Lung (tissue), 12 donors: ENCODE results near the gene CACNA1A. TPM values are rescaled to one million over a fixed set of nuclear protein-coding genes. Genes with fewer than 3 reads are reported as not detected.
"Not testable (repeated sequence)": the region's sequence is repeated elsewhere in the genome, so short reads cannot be mapped to it uniquely, and the experiment has no call there.

Experiments
- ATAC-seq: fragments of 200-7000 bp; cut with Tn5 transposase; one replicate; pipeline ENCODE4 v1.9.1; 2020; ENCODE audit warnings: moderate number of reproducible peaks; ENCODE audit not compliant: insufficient read depth, low FRiP score
- DNase-seq, 3 donors: peaks; one replicate each; pipeline ENCODE4 v3.0.0-alpha.2; 2013 to 2017
- H3K27ac ChIP-seq, 2 donors: one replicate each; pipeline ENCODE4 v1.5.1; 2013; ENCODE audit warnings: mild to moderate bottlenecking in 2 of 2, moderate library complexity in 2 of 2, control low read depth in 1 of 2, inconsistent platforms in 1 of 2, low read depth in 1 of 2, low read length in 1 of 2
- H3K27me3 ChIP-seq, 3 donors: one replicate each; pipeline ENCODE4 v1.5.1; 2013; ENCODE audit warnings: low read length in 2 of 3; ENCODE audit not compliant: control insufficient read depth in 3 of 3, insufficient read depth in 3 of 3
- H3K36me3 ChIP-seq, 4 donors: one replicate each; pipeline ENCODE4 v1.5.1; 2013; ENCODE audit warnings: low read length in 4 of 4, mild to moderate bottlenecking in 1 of 4, moderate library complexity in 1 of 4; ENCODE audit not compliant: control insufficient read depth in 4 of 4, insufficient read depth in 4 of 4
- H3K4me1 ChIP-seq, 5 donors: one replicate each; pipeline ENCODE4 v1.5.1; 2013; ENCODE audit warnings: low read length in 5 of 5, mild to moderate bottlenecking in 2 of 5, moderate library complexity in 1 of 5; ENCODE audit not compliant: control insufficient read depth in 5 of 5, insufficient read depth in 5 of 5
- H3K4me3 ChIP-seq: one replicate; pipeline ENCODE4 v1.5.1; 2013; ENCODE audit warnings: mild to moderate bottlenecking, control low read depth, moderate library complexity
- H3K9ac ChIP-seq, 2 donors: one replicate each; pipeline ENCODE4 v1.5.1; 2013; ENCODE audit warnings: low read length in 2 of 2, control low read depth in 1 of 2; ENCODE audit not compliant: insufficient read depth in 1 of 2
- H3K9me3 ChIP-seq, 4 donors: one replicate each; pipeline ENCODE4 v1.5.1; 2013; ENCODE audit warnings: low read length in 3 of 4, mild to moderate bottlenecking in 1 of 4, moderate library complexity in 1 of 4; ENCODE audit not compliant: control insufficient read depth in 4 of 4, insufficient read depth in 3 of 4
- WGBS, 2 donors: extraction: QIAGEN DNeasy Blood & Tissue Kit; methylation state at CpG; one replicate each; pipeline ENCODE4 v1.1.7; 2013; 5-methylcytosine and 5-hydroxymethylcytosine counted together
- polyA plus RNA-seq, 2 donors: library from polyadenylated mRNA; stranded (reverse); fragments of 200-250 nt; gene quantifications; one replicate each; pipeline ENCODE4 v1.2.1, GENCODE V29; 2013
- total RNA-seq, 2 donors: library from RNA; depleted of rRNA in 1 of 2; stranded (reverse); fragments of >200 nt in 1 of 2; gene quantifications; one replicate each; pipeline ENCODE4 v1.2.1, GENCODE V29; 2014 to 2021
- TF ChIP-seq, protein P1 (sequence below): IDR thresholded peaks from 2 replicates; pipeline ENCODE4 v1.5.1; 2012; ENCODE audit warnings: mild to moderate bottlenecking; ENCODE audit errors: control extremely low read depth, extremely low read depth
- donor health status: control.
- donor health status: control.
- donor health status: Bipolar disorder and iron deficiency.
- donor health status: healthy.
- donor health status: DM: yes; HTN: yes; CAD: no.

CACNA1A gene
- total and polyA plus RNA-seq, 4 donors: 0.27 to 1.00 (median 0.75) TPM

DNA sequence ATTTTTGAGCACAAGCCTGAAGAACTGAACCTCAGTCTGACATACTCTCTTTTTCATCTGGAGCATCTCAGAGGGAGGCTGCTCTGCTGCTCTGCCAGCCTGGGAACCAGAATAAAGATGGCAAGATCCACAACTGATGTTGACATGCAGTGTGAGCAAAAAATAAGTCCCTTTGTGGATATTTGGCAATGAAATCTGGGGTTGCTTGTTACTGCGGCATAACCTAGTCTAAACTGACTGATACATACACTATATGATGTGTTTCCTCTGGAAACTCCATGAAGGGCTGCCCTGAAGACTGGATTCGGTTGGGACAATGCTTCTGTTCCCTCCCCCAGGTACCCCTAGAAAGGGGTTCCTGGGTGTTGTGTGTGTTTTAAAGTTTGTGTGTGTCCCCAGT lies 249.4 kb downstream of the CACNA1A start:
- WGBS, 2 donors: 96 to 98% methylated on average over 2 of the region's 2 CpGs
- Histone ChIP-seq H3K9ac (no peak overlapping the region), H3K4me1 (peaks cover 0 to 4% (median 0%) of the 10 kb centered on the region in 5 donors), H3K9me3 (peaks cover 0 to 5% (median 0%) of the 10 kb centered on the region in 4 donors), H3K36me3 (no peaks in the 10 kb centered on the region), H3K27me3 (no peaks in the 10 kb centered on the region), H3K4me3 (no peak overlapping the region), H3K27ac (no peak overlapping the region)
- no peak for ATAC-seq
- DNase-seq: no peak
- TF ChIP-seq, protein P1, sequence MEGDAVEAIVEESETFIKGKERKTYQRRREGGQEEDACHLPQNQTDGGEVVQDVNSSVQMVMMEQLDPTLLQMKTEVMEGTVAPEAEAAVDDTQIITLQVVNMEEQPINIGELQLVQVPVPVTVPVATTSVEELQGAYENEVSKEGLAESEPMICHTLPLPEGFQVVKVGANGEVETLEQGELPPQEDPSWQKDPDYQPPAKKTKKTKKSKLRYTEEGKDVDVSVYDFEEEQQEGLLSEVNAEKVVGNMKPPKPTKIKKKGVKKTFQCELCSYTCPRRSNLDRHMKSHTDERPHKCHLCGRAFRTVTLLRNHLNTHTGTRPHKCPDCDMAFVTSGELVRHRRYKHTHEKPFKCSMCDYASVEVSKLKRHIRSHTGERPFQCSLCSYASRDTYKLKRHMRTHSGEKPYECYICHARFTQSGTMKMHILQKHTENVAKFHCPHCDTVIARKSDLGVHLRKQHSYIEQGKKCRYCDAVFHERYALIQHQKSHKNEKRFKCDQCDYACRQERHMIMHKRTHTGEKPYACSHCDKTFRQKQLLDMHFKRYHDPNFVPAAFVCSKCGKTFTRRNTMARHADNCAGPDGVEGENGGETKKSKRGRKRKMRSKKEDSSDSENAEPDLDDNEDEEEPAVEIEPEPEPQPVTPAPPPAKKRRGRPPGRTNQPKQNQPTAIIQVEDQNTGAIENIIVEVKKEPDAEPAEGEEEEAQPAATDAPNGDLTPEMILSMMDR: no peak

DNA sequence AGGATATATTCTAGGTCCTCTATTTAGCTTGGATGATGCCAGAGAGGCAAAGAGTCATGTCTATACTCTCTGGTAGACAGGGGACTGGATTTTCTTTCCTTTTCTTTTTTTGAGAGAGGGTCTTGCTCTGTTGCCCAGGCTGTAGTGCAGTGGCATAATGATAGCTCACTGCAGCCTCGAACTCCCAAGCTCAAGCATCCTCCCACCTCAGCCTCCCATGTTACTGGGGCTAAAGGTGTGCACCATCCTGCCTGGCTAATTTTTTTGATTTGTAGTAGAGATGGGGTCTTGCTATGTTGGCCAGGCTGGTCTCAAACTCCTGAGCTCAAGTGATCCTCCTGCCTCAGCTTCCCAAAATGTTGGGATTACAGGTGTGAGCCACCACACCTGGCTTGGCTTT lies 249.9 kb downstream of the CACNA1A start:
- not testable (repeated sequence) for ATAC-seq, H3K4me3 ChIP-seq, DNase-seq, H3K9ac ChIP-seq, H3K27me3 ChIP-seq, H3K36me3 ChIP-seq, H3K4me1 ChIP-seq, H3K27ac ChIP-seq, H3K9me3 ChIP-seq
- 88 to 93% methylated on average over 1 of the region's 1 CpG for WGBS, 2 donors

DNA sequence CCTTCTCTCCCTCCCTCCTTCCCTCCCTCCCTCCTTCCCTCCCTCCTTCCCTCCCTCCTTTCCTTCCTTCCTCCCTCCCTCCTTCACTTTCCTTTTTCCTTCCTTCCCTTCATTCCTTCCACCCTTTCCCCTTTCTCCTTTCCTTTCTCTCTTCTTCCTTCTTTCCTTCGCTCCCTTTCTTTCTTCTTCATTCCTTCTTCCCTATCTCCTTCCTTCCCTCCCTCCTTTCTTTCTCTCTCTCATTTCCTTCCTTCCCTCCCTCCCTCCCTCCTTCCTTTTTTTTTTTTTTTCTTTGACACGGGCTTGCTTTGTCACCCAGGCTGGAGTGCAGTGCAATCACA lies 250.6 kb downstream of the CACNA1A start:
- ATAC-seq (no peak), DNase-seq (no peak)
- Histone ChIP-seq H3K36me3 (no peaks in the 10 kb centered on the region), H3K9me3 (peaks cover 0 to 5% (median 0%) of the 10 kb centered on the region in 4 donors), H3K9ac (no peak overlapping the region), H3K27ac (no peak overlapping the region), H3K27me3 (no peaks in the 10 kb centered on the region), H3K4me3 (no peak overlapping the region), H3K4me1 (no peaks in the 10 kb centered on the region)
- 56 to 68% methylated on average over 2 of the region's 2 CpGs for WGBS, 2 donors
- TF ChIP-seq, protein P1: no peak

DNA sequence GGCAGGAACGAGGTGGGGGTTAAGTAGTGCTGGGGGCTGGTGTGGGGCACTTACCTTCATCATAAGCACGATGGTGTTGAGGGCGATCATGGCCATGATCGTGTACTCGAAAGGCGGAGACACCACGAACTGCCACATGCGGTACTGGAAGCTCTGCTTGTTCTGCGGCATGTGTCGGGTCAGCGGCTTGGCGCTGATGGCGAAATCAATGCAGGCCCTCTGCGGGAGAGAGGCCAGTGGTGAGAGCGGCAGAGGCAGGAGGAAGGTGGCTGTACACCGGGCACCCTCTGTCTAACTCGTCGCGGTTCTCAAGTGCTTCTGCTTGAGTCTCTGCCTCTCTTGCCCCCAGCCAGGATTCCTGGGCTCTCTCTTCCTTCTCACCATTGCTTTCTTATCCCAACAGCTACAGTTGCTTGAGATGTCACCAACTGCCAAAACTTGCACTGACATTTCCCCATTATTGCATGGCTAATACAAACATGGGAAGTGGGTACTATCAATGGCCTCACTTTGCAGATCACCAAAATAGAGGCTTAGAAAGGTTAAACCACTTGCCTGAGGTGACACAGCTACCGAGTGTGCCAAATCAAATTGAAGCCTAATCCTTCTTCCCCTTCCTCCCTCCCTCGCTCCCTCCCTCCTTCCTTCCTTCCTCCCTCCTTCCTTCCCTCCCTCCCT lies 251.1 kb downstream of the CACNA1A start:
- Histone ChIP-seq H3K4me3 (no peak overlapping the region), H3K27me3 (no peaks in the 10 kb centered on the region), H3K4me1 (no peaks in the 10 kb centered on the region), H3K9ac (no peak overlapping the region), H3K9me3 (peaks cover 0 to 5% (median 0%) of the 10 kb centered on the region in 4 donors), H3K36me3 (no peaks in the 10 kb centered on the region), H3K27ac (no peak overlapping the region)
- WGBS, 2 donors: 80 to 90% methylated on average over 21 of the region's 21 CpGs
- TF ChIP-seq, protein P1: no peak
- ATAC-seq: no peak
- DNase-seq: no peak
